NCI-H526 (cell line): ENCODE measurements around the gene MPV17L2.
A peak's percentile ranks its signal among the peaks of the same experiment; 100 is the strongest.
"Not testable (repeated sequence)": the region's sequence is repeated elsewhere in the genome, so short reads cannot be mapped to it uniquely, and the experiment has no call there.

ENCODE experiments used
- DNase-seq, 2 experiments: peaks; one replicate each; lab custom pipeline; 2025; lab: John Stamatoyannopoulos, UW

The MPV17L2 gene

DNA sequence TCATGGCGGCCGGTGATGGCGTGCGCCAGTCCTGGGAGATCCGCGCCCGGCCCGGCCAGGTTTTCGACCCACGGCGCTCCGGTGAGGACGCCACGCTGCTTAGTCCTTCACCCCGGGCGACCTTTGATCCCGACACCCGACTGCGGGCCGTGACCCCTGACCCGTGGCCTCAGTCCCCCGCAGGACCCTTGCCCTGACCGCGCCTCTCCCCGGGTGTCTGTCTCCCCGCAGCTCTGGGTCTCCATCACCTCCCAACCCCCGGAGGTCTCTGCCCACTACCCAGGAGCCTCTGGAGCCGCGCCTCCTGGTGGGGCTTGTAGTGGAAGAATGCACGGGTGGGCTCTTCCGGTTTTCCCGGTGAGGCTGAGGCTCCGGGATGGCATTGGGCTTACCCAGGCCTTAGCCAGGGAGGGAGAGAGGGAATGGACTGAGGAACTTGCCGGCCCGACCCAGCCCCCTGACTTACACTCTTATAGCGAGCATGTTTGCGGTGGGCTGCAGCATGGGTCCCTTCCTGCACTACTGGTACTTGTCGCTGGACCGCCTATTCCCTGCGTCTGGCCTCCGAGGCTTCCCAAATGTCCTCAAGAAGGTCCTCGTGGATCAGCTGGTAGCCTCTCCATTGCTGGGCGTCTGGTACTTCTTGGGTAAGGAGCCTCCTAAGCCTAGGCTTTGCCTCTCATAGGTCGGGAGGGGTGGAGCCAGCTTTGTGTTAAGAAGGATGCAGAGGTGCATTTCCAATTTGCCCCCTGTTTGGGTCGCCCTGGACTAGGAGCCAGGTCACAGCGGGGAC, 566 bp downstream of the MPV17L2 start:
- peak in 1 of 2 experiments; percentile 32 for DNase-seq

- no peak for DNase-seq
Measured at GRCh38 chr19:18194181-18194530, 1.1 kb downstream of the MPV17L2 start.

- no peak for DNase-seq
Measured at GRCh38 chr19:18194554-18195238, 1.7 kb downstream of the MPV17L2 start.

- no peak for DNase-seq
Measured at GRCh38 chr19:18196511-18196845, 3.5 kb downstream of the MPV17L2 start.

- DNase-seq: no peak
Measured at GRCh38 chr19:18197306-18197705, 4.3 kb downstream of the MPV17L2 start.

DNA sequence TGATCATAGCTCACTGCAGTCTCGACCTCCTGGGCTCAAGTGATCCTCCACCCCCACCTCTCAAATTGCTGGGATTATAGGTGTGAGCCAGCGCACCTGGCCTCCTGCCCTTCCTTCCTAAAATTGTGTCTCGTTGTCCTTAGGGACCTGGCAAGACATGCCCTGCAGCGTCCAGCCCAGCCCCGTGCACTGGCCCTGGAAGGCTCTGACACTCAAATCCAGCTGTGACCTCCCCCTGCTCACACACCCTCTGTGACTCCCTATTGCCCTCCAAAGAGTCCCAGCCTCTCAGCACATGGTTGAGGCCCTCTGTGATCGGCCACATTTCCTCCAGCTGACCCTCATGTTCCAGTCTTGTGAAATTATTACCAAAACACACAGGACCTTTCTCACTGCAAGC, 4.9 kb downstream of the MPV17L2 start:
- no peak for DNase-seq

GRCh38 chr19:18198374-18198773, 5.4 kb downstream of the MPV17L2 start:
- no peak for DNase-seq

- no peak for DNase-seq
Measured at GRCh38 chr19:18202397-18202777, 9.4 kb downstream of the MPV17L2 start.

DNA sequence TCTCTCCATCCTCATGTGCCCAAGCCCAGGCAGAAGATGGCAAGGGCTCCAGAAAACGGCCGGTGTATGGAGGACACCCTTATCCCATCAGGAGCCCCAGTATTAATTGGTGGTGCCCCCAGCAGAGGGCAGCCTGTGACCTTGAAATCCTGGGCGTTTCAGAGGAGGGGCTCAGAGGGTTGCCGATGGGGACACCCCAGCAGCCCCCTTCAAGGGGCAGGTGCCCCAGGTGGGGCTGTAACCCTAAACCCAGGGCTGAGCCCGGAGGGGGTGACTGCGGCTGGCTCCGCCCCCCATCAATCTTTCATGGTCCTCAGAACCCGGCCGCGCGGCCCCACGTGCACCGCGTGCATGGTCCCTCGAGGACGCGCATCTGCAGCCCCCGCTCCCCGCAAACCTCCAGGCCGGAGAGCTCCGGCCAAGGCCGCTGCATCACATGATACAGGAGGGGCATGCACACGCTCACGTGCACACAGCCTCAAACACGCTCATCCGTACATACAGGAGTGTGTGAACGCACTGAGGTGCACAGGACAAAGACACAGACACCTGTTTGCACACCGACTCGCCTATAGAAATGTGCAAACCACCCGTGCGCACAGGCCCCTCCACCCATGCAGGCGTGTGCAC, 9.9 kb downstream of the MPV17L2 start:
- DNase-seq: peak in 1 of 2 experiments; percentile 42

DNA sequence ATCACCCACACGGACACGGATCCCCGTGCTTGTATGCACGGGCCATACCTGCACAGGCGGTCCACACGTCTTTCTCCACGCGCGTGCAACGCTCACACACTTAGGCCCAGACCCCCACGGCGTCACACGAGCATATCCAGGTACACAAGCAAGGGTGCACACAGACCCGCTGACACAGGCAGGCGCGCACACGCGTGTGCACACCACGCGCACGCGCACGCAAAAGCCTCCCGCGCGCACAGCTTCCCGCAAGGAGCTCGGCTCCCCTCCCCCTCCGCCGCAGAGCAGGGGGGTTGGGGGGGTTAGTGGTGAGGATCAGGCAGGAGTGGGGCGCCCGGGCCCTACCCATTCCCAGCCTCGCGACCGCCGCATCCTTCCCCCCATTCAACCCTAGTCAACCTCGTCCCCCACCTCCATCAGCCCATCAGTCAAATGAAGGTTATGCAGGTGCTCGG, 10.4 kb downstream of the MPV17L2 start:
- DNase-seq: peak in 1 of 2 experiments; percentile 59

DNA sequence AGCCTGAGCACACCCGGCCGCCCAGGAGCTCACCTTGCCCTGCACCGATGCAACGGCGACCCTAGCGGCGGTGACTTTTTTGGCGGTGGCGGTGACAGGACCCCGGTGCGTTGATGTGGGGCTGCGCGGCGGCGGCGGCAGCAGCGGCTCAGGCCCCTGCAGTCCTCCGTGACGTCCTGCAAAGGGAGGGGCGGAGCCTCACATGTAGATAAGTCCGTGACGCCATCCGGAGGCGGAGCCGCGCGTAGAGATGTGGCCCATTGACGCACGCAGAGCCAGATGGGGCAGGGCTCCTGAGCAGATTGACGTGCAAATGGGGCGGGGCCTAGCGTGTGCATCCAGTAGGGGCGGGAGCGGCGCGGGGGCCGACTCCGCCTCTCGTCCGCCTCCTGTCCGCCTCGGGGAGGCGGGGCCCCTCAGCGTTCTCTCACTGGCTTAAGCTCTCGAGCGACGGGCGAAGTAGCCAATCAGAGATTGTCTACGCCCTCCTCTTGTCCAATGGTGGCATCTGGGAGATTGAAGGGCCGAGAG, 10.9 kb downstream of the MPV17L2 start, which contains the start of gene RAB3A:
Gene RAB3A, minus strand, starts transcription at position 180 of the 531 bp plus-strand sequence. CDS start 1,302 bp downstream, outside the sequence.
- peak; percentile 97 to 99 for DNase-seq

- peak; percentile 60 to 84 for DNase-seq
Measured at GRCh38 chr19:18204394-18205199, 11.6 kb downstream of the MPV17L2 start.

- DNase-seq: peak in 1 of 2 experiments; percentile 43
Measured at GRCh38 chr19:18205200-18205892, 12.3 kb downstream of the MPV17L2 start.

DNA sequence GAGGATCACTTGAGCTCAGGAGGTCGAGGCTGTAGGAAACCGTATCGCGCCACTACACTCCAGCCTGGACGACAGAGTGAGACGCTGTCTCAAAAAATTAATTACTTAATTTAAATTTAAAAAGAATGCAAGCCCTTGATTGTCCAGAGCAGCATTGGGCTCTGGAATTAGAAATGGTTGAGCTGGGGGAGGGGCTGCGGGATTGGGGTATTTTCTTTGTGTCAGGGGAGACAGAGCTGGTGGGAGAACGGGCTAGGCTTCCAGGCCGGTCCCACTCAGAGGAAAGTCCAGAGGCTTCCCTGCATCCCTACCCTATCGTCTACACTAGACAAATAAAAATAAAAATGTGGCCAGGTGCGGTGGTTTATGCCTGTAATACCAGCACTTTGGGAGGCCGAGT, 13.0 kb downstream of the MPV17L2 start:
- no peak for DNase-seq

DNA sequence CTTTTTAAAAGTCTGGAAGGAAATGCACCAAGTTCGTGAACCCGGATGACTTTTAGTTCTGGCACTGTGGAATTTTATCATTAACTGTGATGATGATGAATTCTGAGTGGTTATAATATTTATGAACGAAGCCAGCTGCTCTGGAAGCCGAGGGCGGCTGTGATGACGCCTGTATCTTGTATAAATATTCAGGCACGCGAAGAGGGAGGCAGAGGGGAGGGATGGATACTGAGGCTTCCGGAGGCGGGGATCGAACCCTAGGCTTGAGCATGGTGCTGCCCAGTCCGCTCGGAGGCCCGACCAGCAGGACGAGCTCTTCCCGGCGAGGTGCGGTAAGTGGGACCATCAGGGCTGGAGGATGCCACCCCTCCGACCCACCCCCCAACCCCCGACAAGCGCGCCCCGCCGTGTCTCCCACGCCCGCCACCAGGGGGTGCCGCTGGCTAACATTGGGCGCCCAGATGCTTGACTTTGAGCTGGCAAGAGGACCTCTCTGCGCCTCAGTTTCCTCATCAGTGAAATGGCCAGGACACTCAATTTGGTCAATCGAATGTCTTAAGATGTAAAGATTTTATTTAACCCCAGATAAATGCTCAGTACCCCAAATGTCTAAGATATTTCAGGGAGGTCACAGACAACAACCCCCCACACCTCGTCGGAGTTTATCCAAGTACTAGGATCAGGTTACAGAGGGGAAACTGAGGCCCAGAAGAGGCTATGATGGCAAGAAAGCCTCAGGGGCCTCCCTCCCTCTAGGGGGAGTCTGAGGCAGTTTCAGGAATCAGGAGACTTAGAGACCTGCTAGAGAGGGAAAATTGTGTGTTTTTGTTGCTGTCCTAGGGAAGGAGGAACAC, 15.3 kb downstream of the MPV17L2 start:
- DNase-seq: peak in 1 of 2 experiments; percentile 52

DNA sequence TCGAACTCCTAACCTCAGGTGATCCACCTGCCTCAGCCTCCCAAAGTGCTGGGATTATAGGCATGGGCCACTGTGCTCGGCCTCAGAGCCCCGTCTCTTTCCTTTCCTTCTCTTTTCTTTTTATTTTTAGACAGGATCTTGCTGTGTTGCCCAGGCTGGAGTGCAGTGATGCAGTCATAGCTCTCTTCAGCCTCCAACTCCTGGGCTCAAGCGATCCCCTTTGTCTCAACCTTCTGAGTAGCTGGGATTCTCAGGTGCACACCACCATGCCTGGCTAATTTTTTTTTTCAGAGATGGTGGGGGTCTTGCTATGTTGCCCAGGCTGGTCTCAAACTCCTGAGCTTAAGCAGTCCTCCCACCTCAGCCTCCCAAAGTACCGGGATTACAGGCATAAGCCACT, 16.9 kb downstream of the MPV17L2 start:
- DNase-seq: not testable (repeated sequence)

DNA sequence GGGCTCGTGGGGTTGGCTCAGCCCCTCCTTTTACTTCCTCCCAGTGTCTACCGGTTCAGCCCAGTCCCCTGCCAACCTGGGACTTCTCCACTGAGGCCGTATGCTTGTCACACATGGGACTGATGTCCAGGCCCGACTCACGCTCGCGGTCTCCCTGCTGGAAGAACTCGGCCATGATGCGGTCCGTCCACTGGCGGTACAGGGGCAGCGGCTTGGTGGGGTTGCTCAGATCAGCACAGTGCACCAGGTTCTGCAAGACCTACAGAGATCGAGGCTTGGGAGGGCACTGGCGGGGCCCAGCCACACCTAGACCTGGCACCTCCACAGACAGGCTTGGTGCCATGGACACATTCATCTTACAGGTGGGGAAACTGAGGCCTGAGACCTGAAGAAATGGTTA, 18.7 kb downstream of the MPV17L2 start:
- DNase-seq: no peak

DNA sequence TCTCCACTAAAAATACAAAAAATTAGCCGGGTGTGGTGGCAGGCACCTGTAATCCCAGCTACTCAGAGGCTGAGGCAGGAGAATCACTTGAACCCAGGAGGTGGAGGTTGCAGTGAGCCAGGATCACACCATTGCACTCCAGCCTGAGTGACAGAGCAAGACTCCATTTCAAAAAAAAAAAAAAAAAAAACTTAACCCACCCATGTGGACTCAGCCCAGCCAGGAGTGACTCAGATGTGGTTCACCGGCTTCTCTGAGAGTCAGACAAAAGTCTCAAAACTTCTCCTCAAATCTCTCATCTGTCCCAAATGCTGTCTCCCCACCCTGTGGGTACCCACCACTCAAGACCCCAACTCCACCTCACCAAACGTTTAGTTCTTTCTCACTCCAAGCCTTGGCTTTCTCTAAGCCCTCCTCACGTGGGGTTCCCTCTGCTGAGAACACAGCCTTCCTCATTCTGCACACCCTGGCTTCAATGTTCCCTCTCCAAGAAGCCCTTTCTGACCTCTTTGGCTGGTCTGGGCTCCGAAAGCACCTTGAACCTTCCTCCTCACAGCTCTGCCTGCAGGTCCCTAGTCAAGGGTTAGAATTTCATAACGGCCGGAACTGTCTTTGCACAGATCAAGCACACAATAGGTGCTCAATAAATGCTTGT, 21.9 kb downstream of the MPV17L2 start:
- DNase-seq: no peak

DNA sequence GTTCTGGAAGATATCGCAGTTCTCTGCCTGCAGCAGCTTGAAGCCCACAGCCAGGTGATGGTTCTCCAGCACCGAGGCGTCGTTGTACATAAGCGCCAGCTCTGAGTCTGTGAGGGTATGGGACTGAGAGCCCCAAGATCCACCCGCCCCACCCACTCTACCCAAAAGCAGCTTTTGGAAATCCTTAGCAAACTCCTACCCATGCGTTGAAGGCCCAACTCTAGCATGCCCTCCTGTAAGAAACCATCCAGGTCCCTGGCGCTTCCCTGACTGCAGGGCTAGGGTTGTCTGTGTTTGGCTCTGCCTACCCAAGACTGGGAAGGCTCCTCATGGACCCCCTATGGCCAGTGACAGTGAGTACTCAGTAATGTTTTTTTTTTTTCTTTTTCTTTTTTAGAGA, 23.8 kb downstream of the MPV17L2 start:
- no peak for DNase-seq

GRCh38 chr19:18218159-18218558, 25.1 kb downstream of the MPV17L2 start:
- DNase-seq: no peak
